Endothelial cell of umbilical vein (primary cell): ENCODE measurements around the gene KCMF1. TPM values are rescaled to one million over a fixed set of nuclear protein-coding genes. Genes with fewer than 3 reads are reported as not detected.
A peak's percentile ranks its signal among the peaks of the same experiment; 100 is the strongest.

Experiments
- BruUV-seq: library from RNA; stranded (reverse); fragments of 400-500 nt; replicated peaks from 2 replicates; lab custom pipeline; 2021; lab: Mats Ljungman, UMichigan
- CTCF ChIA-PET: fragments of 300-600, 350-600 bp; sonication (Branson Sonifier 250); formaldehyde crosslinking; loops from one replicate; lab custom pipeline; 2021; ENCODE audit warnings: antibody characterized with exemption, inconsistent platforms; lab: Charles Lee
- POLR2A ChIA-PET: fragments of 300-600, 350-600 bp; sonication (Branson Sonifier 250); formaldehyde crosslinking; loops from one replicate; lab custom pipeline; 2021; ENCODE audit warnings: antibody characterized with exemption, inconsistent platforms; lab: Charles Lee
- DNase-seq: peaks from one replicate; pipeline ENCODE4 v3.0.0-alpha.2; 2011; ENCODE audit warnings: low read depth, low spot score
- FAIRE-seq: peaks from 2 replicates; lab custom pipeline; 2011; peaks lifted over from hg19 to GRCh38; lab: Jason Lieb, UNC
- H2AFZ ChIP-seq: 2 replicates; pipeline ENCODE4 v1.6.0; 2012; ENCODE audit warnings: low read depth, low read length, control low read depth, inconsistent platforms
- H3K27ac ChIP-seq: 2 replicates; pipeline ENCODE4 v1.5.1; 2011; ENCODE audit warnings: low read depth, mild to moderate bottlenecking, control low read depth, low read length, moderate library complexity; ENCODE audit not compliant: insufficient read depth
- H3K27me3 ChIP-seq, 2 experiments: 2 replicates each; pipeline versions ENCODE4 v1.6.0 to v1.6.1; 2011; ENCODE audit warnings: low read length in 2 of 2, mixed read lengths in 1 of 2; ENCODE audit not compliant: control insufficient read depth in 2 of 2, insufficient read depth in 2 of 2
- H3K36me3 ChIP-seq, 2 experiments: 2 replicates in 1 of 2; 3 replicates in 1 of 2; pipeline ENCODE4 v1.5.1; 2011; ENCODE audit warnings: low read length in 2 of 2, mild to moderate bottlenecking in 1 of 2, moderate library complexity in 1 of 2; ENCODE audit not compliant: control insufficient read depth in 2 of 2, insufficient read depth in 2 of 2; ENCODE audit errors: extremely low read depth in 1 of 2
- H3K4me1 ChIP-seq: 3 replicates; pipeline ENCODE4 v1.5.1; 2011; ENCODE audit warnings: mild to moderate bottlenecking, low read length; ENCODE audit not compliant: control insufficient read depth, insufficient read depth; ENCODE audit errors: extremely low read depth
- H3K4me2 ChIP-seq: 2 replicates; pipeline ENCODE4 v1.6.1; 2011; ENCODE audit warnings: low read length, control low read depth, mixed read lengths; ENCODE audit not compliant: insufficient read depth
- H3K4me3 ChIP-seq, 3 experiments: fragments of 200-600 bp in 1 of 3; sonication (generic), shearing (Covaris generic) in 1 of 3; replicated peaks in 1 of 3; 2 replicates each; pipeline ENCODE4 v1.5.1; 2011 to 2016; ENCODE audit warnings: control low read depth in 3 of 3, low read length in 3 of 3, mild to moderate bottlenecking in 2 of 3, inconsistent platforms in 1 of 3, low read depth in 1 of 3, moderate library complexity in 1 of 3; ENCODE audit not compliant: insufficient read depth in 1 of 3
- H3K79me2 ChIP-seq: 2 replicates; pipeline ENCODE4 v1.6.0; 2012; ENCODE audit warnings: low read length, inconsistent platforms; ENCODE audit not compliant: control insufficient read depth, insufficient read depth
- H3K9ac ChIP-seq: replicated peaks from 2 replicates; pipeline ENCODE3; 2011; ENCODE audit warnings: low read length, control low read depth; ENCODE audit not compliant: insufficient read depth; ENCODE audit errors: extremely low read depth
- H3K9me1 ChIP-seq: replicated peaks from 3 replicates; pipeline ENCODE4 v1.6.0; 2011; ENCODE audit warnings: mild to moderate bottlenecking, low read length; ENCODE audit not compliant: control insufficient read depth, insufficient read depth; ENCODE audit errors: extremely low read depth
- H3K9me3 ChIP-seq: replicated peaks from 2 replicates; pipeline ENCODE4 v1.5.1; 2012; ENCODE audit warnings: low read length, inconsistent platforms; ENCODE audit not compliant: control insufficient read depth, insufficient read depth
- H4K20me1 ChIP-seq: replicated peaks from 2 replicates; pipeline ENCODE3; 2011; ENCODE audit warnings: mild to moderate bottlenecking, low read length; ENCODE audit not compliant: control insufficient read depth, insufficient read depth; ENCODE audit errors: extremely low read depth
- FOS ChIP-seq: IDR thresholded peaks from 2 replicates; pipeline ENCODE4 v1.6.1; 2011; ENCODE audit warnings: mild to moderate bottlenecking, low read length, moderate library complexity, borderline replicate concordance; ENCODE audit not compliant: insufficient read depth
- GATA2 ChIP-seq: IDR thresholded peaks from 2 replicates; pipeline ENCODE4 v1.7.0; 2011; ENCODE audit warnings: low read depth, mild to moderate bottlenecking, moderate library complexity, mixed read lengths, low read length; ENCODE audit not compliant: insufficient read length, insufficient read depth
- JUN ChIP-seq: IDR thresholded peaks from 2 replicates; pipeline ENCODE4 v1.6.1; 2011; ENCODE audit warnings: borderline replicate concordance, low read depth; ENCODE audit not compliant: insufficient read length, insufficient read depth
- MYC ChIP-seq: IDR thresholded peaks from one replicate; pipeline ENCODE4 v1.6.1; 2011; ENCODE audit warnings: mild to moderate bottlenecking, low read depth, low read length
- POLR2A ChIP-seq: IDR thresholded peaks from 2 replicates; pipeline ENCODE4 v1.6.1; 2012; ENCODE audit warnings: low read depth, mild to moderate bottlenecking, control low read depth, low read length
- POLR2AphosphoS5 ChIP-seq: IDR thresholded peaks from 2 replicates; pipeline ENCODE4 v1.6.1; 2012; ENCODE audit warnings: low read depth, mild to moderate bottlenecking, control low read depth, low read length, moderate library complexity; ENCODE audit not compliant: insufficient read depth
- dilution Hi-C: fragments of 300-500 bp; cut with MboI; formaldehyde crosslinking; loops from one replicate; pipeline ENCODE4 v1.15.0; 2019; ENCODE audit warnings: low sequenced_read_pairs; ENCODE audit not compliant: extremely low pct_ligation_motif_present
- intact Hi-C: fragments of 100-400 bp; cut with micrococcal nuclease; formaldehyde crosslinking; loops from one replicate; pipeline ENCODE4 v1.10.0; 2022
- polyA plus RNA-seq, 4 experiments: library from polyadenylated mRNA; depleted of rRNA in 3 of 4; stranded (reverse) in 3 of 4; unstranded in 1 of 4; fragments of >200 nt; gene quantifications; 2 replicates each; pipeline versions ENCODE4 v1.2.1 to v1.2.3, GENCODE V29; 2011 to 2012; ENCODE audit warnings: missing spikeins in 1 of 4
- total RNA-seq: library from RNA; stranded (reverse); gene quantifications from 2 replicates; pipeline ENCODE4 v1.2.3, GENCODE V29; 2021

The KCMF1 gene
- total and polyA plus RNA-seq, 2 donors (not counting 3 experiments of a cell fraction or from before 2014, with no cell fraction given) = 49.3 to 78.4 TPM

DNA sequence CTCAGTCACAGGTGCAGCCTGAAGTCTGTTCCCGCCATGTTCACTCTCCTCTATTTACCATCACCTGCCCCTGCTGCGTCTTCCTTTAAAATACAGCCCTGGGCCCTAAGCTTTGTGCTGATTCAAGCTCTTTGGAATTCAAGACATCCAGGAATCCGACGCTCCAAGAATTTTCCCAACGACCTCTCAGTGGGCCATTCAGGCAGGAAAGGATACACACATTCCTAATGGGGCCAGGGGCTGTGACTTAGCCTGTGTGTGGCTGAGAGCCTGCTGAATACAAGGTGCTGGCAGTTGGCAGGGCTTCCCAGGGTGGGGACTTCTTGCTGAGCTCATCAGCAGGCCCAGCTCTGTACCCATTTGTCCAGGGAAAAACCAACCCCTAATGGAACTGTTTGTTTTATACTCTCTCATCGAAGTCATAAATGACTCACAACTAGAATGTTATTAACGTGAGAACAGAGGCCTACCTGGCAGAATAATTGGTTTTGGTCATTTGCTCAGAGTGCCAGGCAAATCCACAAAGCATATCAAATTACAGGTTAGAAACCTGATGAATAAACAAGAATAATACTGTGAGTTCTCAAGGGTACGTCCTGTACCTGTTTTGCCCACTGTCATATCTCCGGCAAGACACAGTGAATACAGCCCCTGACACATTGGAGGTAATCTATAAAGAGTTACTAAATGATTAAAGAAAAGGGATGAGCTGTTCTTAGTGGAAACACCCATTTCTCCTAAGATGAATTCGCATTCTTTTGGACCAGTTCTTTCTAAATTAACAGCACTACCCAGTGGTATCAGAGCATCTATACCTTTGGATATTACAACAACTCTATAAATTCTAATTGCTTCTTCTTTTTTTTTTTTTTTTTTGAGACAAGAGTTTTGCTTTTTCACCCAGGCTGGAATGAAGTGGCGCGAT is 12.6 kb upstream of the KCMF1 start:
- peak; percentile 83 for FAIRE-seq
- TF ChIP-seq MYC (no peak), POLR2A (no peak), JUN (peak; percentile 23)
- ChIA-PET CTCF (interaction anchor here (0.8 to 4.3 kb wide), 8 partner anchors 9 to 60 kb away, joined by 4 to 26 read pairs (median 6); partner anchors contain the start of gene KCMF1), POLR2A (interaction anchor here (1.0 to 2.9 kb wide), 4 partner anchors 12 to 51 kb away, joined by 3 to 14 read pairs (median 7); partner anchors contain the start of gene KCMF1)
- Histone ChIP-seq H3K4me3 (no peak overlapping the region), H3K4me2 (peak overlapping the region; percentile 5), H3K9ac (no peak overlapping the region), H3K4me1 (peaks cover 28% of the 10 kb centered on the region), H3K27me3 (no peaks in the 10 kb centered on the region), H3K79me2 (no peaks in the 10 kb centered on the region), H3K9me1 (no peaks in the 10 kb centered on the region), H4K20me1 (no peaks in the 10 kb centered on the region), H2AFZ (no peak overlapping the region), H3K9me3 (no peaks in the 10 kb centered on the region), H3K36me3 (no peaks in the 10 kb centered on the region), H3K27ac (peak overlapping the region; percentile 63)
- intact Hi-C loops (loop anchor here (1.0 to 2.0 kb wide), 2 partner anchors 12 to 54 kb away; partner anchors contain the start of gene TMSB10), dilution Hi-C loops (no loop called here)
- BruUV-seq = no TSS peak
- DNase-seq = peak; percentile 87

DNA sequence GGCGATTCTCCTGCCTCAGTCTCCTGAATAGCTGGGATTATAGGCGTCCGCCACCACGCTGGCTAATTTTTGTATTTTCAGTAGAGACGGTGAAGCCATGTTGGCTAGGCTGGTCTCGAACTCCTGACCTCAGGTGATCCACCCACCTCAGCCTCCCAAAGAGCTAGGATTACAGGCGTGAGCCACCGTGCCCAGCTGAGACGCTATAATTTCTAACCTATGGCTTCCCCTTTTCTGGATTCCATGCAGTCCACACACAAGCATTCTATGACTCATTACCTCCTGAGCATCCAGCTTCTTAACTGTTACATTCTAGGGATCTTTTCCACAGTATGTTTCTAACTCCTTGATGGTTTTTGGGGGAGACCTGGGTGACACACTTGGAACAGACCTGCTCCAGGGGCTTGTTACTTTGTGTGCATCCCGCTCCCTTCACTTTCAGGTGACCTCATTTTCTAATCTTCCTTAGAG is 11.8 kb upstream of the KCMF1 start:
- POLR2A ChIA-PET = interaction anchor here (1.2 to 2.9 kb wide), 3 partner anchors 11 to 33 kb away, joined by 4 to 14 read pairs (median 10); partner anchors contain the start of gene KCMF1
- Histone ChIP-seq H3K4me2 (peak overlapping the region; percentile 37), H3K27me3 (no peaks in the 10 kb centered on the region), H3K79me2 (no peaks in the 10 kb centered on the region), H3K9ac (no peak overlapping the region), H4K20me1 (no peaks in the 10 kb centered on the region), H3K4me1 (peaks cover 28% of the 10 kb centered on the region), H3K27ac (peak overlapping the region; percentile 63), H3K9me3 (no peaks in the 10 kb centered on the region), H3K9me1 (no peaks in the 10 kb centered on the region), H2AFZ (no peak overlapping the region), H3K4me3 (no peak overlapping the region), H3K36me3 (no peaks in the 10 kb centered on the region)
- no TSS peak for BruUV-seq
- CTCF ChIA-PET = interaction anchor here (0.8 to 4.3 kb wide), 5 partner anchors 9 to 59 kb away, joined by 4 to 26 read pairs (median 7); partner anchors contain the start of gene KCMF1
- intact Hi-C loops (loop anchor here (1.0 to 2.0 kb wide), 2 partner anchors 11 to 54 kb away; partner anchors contain the start of gene TMSB10), dilution Hi-C loops (no loop called here)
- FAIRE-seq (peak; percentile 86), DNase-seq (peak; percentile 71)
- TF ChIP-seq FOS (peak; percentile 53), GATA2 (no peak), POLR2A (peak; percentile 43), POLR2AphosphoS5 (peak; percentile 34), JUN (peak; percentile 45)
